ENCODE results near the gene KDM6B.

KDM6B gene

DNA sequence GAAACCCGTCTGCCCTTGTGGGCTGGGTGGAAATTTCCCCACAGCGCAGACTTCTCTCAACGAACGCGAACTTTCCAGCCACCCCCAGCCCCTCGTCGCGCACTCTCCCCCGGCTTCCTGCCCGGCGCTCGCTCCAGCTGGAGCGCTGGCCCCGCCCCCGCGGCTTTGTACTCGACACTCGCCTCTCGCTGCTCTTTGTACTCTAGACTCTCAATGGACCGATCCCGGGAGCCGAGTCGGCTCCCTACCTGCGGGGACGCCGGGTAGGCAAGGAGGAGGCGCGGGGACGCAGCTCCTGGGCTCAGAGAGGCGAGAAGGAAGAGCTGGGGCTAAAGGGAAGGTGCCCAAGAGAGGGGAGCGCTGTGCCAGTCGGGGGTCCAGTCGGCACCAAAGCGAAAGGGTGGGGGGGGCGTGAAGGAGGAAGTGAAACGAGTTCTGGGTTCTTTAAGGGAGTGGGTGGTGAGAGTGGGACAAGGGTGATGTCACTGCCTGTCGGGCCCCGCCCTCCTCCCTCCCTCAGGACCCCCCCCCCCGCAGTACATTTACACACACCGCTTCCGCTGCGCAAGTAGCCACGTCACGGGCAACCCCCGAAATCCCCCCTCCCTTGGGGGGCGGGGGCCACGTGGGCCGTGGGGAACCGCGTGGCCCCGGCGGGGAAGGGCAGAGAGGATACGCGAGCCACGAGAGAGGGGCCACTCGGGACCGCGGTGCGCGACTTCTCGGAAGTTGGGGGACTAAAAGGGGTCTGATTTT lies 9.7 kb downstream of the KDM6B start:
- Histone ChIP-seq H3K27me3 (ENCODE audit: insufficient read depth, poor library complexity, severe bottlenecking) (no peaks in the 10 kb centered on the region), H3K4me3 (replicated peaks; ENCODE audit: insufficient read depth, low read length) (peak overlapping the region; percentile 56), H3K27ac (replicated peaks) (peak overlapping the region; percentile 95)
- TF ChIP-seq POLR2AphosphoS5 (IDR thresholded peaks at IDR 0.05; ENCODE audit: low read depth) (no peak), SPI1 (IDR thresholded peaks at IDR 0.05; ENCODE audit: borderline replicate concordance, low read depth) (peak; percentile 23; the same call in 1 of the 2 replicates), GABPA (IDR thresholded peaks at IDR 0.05; ENCODE audit: low read depth) (no peak)
- TF ChIP-seq, protein P1, sequence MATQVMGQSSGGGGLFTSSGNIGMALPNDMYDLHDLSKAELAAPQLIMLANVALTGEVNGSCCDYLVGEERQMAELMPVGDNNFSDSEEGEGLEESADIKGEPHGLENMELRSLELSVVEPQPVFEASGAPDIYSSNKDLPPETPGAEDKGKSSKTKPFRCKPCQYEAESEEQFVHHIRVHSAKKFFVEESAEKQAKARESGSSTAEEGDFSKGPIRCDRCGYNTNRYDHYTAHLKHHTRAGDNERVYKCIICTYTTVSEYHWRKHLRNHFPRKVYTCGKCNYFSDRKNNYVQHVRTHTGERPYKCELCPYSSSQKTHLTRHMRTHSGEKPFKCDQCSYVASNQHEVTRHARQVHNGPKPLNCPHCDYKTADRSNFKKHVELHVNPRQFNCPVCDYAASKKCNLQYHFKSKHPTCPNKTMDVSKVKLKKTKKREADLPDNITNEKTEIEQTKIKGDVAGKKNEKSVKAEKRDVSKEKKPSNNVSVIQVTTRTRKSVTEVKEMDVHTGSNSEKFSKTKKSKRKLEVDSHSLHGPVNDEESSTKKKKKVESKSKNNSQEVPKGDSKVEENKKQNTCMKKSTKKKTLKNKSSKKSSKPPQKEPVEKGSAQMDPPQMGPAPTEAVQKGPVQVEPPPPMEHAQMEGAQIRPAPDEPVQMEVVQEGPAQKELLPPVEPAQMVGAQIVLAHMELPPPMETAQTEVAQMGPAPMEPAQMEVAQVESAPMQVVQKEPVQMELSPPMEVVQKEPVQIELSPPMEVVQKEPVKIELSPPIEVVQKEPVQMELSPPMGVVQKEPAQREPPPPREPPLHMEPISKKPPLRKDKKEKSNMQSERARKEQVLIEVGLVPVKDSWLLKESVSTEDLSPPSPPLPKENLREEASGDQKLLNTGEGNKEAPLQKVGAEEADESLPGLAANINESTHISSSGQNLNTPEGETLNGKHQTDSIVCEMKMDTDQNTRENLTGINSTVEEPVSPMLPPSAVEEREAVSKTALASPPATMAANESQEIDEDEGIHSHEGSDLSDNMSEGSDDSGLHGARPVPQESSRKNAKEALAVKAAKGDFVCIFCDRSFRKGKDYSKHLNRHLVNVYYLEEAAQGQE (IDR thresholded peaks at IDR 0.05; ENCODE audit: insufficient replicate concordance, low read depth), result no peak
- TF ChIP-seq, protein P2, sequence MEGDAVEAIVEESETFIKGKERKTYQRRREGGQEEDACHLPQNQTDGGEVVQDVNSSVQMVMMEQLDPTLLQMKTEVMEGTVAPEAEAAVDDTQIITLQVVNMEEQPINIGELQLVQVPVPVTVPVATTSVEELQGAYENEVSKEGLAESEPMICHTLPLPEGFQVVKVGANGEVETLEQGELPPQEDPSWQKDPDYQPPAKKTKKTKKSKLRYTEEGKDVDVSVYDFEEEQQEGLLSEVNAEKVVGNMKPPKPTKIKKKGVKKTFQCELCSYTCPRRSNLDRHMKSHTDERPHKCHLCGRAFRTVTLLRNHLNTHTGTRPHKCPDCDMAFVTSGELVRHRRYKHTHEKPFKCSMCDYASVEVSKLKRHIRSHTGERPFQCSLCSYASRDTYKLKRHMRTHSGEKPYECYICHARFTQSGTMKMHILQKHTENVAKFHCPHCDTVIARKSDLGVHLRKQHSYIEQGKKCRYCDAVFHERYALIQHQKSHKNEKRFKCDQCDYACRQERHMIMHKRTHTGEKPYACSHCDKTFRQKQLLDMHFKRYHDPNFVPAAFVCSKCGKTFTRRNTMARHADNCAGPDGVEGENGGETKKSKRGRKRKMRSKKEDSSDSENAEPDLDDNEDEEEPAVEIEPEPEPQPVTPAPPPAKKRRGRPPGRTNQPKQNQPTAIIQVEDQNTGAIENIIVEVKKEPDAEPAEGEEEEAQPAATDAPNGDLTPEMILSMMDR (IDR thresholded peaks at IDR 0.05; ENCODE audit: insufficient read depth, low read length), result no peak
- peak in 1 of 2 experiments; percentile 61 for DNase-seq (ENCODE audit: low read depth in 1 of 2, low spot score in 1 of 2)

DNA sequence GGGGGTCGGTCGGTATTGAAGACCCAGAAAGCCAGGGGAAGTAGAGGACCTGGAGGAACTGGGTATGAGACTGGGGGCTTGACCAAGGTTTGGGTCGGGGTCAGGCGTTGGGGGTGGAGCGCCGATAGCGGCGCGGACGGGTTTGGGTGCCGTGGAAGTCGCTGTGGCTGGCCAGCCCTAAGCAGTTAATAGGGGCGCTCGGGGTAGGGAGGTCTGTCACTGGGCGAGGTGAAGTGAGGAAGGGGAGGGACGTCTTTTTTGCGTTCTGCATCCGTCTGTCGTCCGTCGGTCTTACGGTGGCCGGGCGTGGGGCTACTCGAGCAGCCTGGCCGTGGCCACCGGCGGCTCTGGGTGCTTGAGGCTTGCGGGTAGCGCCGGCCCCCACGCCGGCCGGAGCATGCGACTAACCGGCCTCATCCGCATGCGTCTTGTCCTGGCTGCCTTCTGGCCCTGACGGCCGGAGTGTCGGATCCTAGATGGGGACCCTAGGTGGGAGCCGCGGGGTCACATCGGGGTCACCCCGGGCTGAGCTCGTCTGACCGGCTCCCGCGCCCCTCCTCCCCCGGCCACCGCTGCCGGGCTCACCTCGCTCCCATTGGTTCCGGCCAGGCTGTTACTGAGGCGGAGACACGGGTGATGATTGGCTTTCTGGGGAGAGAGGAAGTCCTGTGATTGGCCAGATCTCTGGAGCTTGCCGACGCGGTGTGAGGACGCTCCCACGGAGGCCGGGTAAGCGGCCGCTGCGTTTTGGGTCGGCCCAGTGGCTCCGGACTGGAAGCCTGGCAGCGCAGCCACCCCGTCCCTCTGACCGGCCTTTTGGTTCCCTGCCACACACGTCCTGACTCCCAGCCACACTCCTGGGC lies 10.5 kb downstream of the KDM6B start:
- peak in 1 of 2 experiments; percentile 79 for DNase-seq (ENCODE audit: low read depth in 1 of 2, low spot score in 1 of 2)
- Histone ChIP-seq H3K4me3 (replicated peaks; ENCODE audit: insufficient read depth, low read length) (peak overlapping the region; percentile 56), H3K27ac (replicated peaks) (peak overlapping the region; percentile 95), H3K27me3 (ENCODE audit: insufficient read depth, poor library complexity, severe bottlenecking) (no peaks in the 10 kb centered on the region)
- TF ChIP-seq POLR2AphosphoS5 (IDR thresholded peaks at IDR 0.05; ENCODE audit: low read depth) (peak; percentile 50; the same call in 1 of the 2 replicates), GABPA (IDR thresholded peaks at IDR 0.05; ENCODE audit: low read depth) (no peak), SPI1 (IDR thresholded peaks at IDR 0.05; ENCODE audit: borderline replicate concordance, low read depth) (peak; percentile 70; the same call in 1 of the 2 replicates)
- TF ChIP-seq, protein P1 (IDR thresholded peaks at IDR 0.05; ENCODE audit: insufficient replicate concordance, low read depth), result no peak

DNA sequence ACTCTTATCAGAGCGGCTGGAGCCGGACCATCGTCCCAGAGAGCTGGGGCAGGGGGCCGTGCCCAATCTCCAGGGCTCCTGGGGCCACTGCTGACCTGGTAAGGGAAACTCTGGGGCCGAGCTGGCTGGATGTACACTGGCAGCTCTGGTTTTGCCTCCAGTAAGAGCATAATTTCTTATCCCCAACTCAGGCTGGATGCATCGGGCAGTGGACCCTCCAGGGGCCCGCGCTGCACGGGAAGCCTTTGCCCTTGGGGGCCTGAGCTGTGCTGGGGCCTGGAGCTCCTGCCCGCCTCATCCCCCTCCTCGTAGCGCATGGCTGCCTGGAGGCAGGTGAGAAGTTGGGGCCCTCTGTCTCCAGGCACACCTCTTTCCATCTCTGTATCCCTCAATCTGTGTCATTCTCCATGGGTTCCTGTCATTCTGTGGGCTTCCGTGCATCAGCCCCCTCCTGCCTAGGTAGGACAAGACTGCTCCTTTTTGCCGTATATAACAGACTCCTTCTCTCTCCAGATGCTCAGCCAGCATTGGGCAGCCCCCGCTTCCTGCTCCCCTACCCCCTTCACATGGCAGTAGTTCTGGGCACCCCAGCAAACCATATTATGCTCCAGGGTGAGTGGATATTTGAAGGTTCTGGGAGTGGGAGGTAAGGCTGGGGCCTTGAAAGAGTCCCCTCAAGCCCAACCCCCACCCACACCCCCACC lies 11.5 kb downstream of the KDM6B start:
- DNase-seq (ENCODE audit: low read depth in 1 of 2, low spot score in 1 of 2), result no peak
- H3K4me3 ChIP-seq (replicated peaks; ENCODE audit: insufficient read depth, low read length), result peak overlapping the region; percentile 56
- H3K27ac ChIP-seq (replicated peaks), result no peak overlapping the region
- H3K27me3 ChIP-seq (ENCODE audit: insufficient read depth, poor library complexity, severe bottlenecking), result no peaks in the 10 kb centered on the region
- TF ChIP-seq, protein P2 (IDR thresholded peaks at IDR 0.05; ENCODE audit: insufficient read depth, low read length), result no peak
- no peak for TF ChIP-seq POLR2AphosphoS5 (IDR thresholded peaks at IDR 0.05; ENCODE audit: low read depth)
- no peak for TF ChIP-seq GABPA (IDR thresholded peaks at IDR 0.05; ENCODE audit: low read depth)
